Measurements from ENCODE around the gene CCDC88C. TPM values are rescaled to one million over a fixed set of nuclear protein-coding genes. Genes with fewer than 3 reads are reported as not detected.

The CCDC88C gene
- total RNA-seq, 2 donors from 2014 or later, result 4.0 to 4.4 TPM

DNA sequence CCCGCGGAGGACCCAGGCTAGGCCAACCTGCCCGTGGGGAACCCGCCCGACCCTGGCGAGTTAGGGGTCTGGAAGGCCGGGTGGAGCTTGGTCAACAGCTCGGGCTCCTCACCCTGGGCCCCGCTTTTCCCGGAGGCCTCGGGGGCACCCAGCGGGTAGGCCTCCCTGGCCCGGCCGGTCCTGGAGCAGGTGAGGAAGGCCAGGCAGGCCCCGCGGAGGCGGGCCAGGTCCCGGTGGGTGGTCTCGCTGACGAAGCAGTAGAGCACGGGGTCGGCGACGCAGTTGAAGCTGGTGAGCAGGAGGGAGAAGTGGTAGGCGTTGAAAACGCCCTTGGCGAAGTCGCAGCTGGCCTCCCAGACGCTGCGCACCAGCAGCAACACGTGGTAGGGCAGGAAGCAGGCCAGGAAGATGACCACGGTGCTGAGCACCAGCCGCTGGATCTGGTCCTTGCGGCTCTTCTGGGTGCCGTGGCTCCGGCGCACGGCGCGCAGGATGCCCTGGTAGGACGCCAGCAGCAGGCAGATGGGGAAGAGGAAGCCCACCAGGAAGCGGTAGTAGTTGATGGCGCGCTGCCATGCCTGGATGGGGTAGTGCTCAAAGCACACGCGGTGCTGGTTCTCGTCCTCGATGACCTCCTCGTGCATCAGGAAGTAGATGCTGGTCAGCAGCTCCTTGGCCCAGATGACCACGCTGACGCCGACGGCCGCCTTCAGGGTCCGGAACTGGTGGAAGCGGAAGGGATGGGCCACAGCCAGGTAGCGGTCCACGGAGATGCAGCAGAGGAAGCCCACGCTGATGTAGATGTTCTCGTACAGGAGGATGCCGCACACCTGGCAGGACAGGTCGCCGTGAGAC, 183.5 kb downstream of the CCDC88C start:
- Histone ChIP-seq H3K9me3 (no peaks in the 10 kb centered on the region), H3K27ac (no peak overlapping the region), H3K4me3 (no peak overlapping the region), H3K4me1 (no peaks in the 10 kb centered on the region), H3K27me3 (no peaks in the 10 kb centered on the region), H3K36me3 (no peaks in the 10 kb centered on the region)
- TF ChIP-seq, protein P1, sequence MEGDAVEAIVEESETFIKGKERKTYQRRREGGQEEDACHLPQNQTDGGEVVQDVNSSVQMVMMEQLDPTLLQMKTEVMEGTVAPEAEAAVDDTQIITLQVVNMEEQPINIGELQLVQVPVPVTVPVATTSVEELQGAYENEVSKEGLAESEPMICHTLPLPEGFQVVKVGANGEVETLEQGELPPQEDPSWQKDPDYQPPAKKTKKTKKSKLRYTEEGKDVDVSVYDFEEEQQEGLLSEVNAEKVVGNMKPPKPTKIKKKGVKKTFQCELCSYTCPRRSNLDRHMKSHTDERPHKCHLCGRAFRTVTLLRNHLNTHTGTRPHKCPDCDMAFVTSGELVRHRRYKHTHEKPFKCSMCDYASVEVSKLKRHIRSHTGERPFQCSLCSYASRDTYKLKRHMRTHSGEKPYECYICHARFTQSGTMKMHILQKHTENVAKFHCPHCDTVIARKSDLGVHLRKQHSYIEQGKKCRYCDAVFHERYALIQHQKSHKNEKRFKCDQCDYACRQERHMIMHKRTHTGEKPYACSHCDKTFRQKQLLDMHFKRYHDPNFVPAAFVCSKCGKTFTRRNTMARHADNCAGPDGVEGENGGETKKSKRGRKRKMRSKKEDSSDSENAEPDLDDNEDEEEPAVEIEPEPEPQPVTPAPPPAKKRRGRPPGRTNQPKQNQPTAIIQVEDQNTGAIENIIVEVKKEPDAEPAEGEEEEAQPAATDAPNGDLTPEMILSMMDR (IDR thresholded peaks at IDR 0.05), result no peak
- DNase-seq (ENCODE audit: low spot score), result no peak

DNA sequence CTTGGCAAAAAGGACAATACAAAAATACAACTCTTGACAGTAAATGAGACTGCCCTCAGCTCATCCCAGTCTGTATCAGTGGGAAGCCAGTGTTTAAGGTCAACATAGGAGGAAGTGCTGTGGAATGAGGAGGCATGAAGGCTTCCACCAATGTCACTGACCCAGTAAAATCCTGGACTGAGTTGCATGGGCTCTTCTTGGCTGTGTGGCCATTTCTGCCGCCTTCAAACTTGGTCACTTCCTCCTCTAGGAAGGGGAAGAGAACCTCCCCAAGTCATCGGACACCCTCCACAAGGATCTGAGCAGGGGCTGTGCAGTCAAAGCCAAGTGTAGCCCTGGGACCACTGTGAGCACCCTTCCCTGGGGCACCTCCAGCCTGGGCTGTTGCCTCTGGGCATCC, 185.0 kb downstream of the CCDC88C start:
- Histone ChIP-seq H3K4me1 (no peaks in the 10 kb centered on the region), H3K27me3 (no peaks in the 10 kb centered on the region), H3K36me3 (no peaks in the 10 kb centered on the region), H3K4me3 (no peak overlapping the region), H3K27ac (no peak overlapping the region), H3K9me3 (no peaks in the 10 kb centered on the region)
- TF ChIP-seq, protein P1 (IDR thresholded peaks at IDR 0.05), result no peak
- no peak for DNase-seq (ENCODE audit: low spot score)

DNA sequence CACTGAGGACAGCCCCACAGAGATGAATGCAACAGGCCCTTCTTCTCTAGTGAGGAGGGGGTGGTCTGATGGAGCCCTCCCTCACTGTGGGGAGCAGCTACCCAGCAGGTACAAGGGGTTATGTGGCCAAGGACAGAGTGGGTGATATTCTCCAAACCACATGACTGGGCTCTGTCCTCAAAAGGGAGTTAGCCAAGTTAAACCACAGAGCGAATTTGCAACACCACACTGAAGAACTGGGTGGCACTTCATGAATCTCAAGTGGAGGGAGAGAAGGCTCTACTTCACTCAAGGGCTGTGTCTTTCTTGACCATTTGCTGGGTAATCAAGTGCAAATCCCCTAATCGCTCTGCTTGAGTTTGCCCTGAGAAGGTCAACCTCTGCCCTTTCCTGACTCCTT, 185.6 kb downstream of the CCDC88C start:
- no peak overlapping the region for H3K27ac ChIP-seq
- TF ChIP-seq, protein P1 (IDR thresholded peaks at IDR 0.05), result no peak

DNA sequence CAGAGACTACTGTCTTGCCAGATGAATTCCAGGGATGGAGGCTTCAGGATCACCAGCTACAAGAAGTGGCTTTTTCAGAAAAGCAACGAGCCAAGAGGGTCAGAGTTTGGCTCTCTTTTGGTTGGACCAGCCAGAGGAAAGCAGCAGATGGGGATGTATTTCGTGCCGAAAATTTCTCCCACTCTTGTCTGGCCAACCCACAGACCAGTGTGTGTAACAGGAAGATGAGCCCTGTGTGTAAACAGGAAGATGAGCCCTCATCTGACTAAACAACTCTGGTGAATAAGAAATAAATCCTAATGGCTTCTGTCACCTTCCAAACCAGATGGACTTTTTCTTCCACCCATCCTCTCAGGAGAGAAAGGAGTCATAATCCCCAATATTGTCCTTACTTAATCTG, 186.2 kb downstream of the CCDC88C start:
- no peaks in the 10 kb centered on the region for H3K9me3 ChIP-seq
- no peak overlapping the region for H3K4me3 ChIP-seq
- TF ChIP-seq, protein P1 (IDR thresholded peaks at IDR 0.05), result no peak
- peaks cover 10% of the 10 kb centered on the region for H3K36me3 ChIP-seq
- no peak for DNase-seq (ENCODE audit: low spot score)
- no peak overlapping the region for H3K27ac ChIP-seq
- no peaks in the 10 kb centered on the region for H3K27me3 ChIP-seq
- H3K4me1 ChIP-seq, result no peaks in the 10 kb centered on the region

More for the DNA sequence above, 185.6 kb downstream of the CCDC88C start:
- Histone ChIP-seq H3K27me3 (no peaks in the 10 kb centered on the region), H3K9me3 (no peaks in the 10 kb centered on the region), H3K4me1 (no peaks in the 10 kb centered on the region), H3K36me3 (peaks cover 5% of the 10 kb centered on the region), H3K4me3 (no peak overlapping the region)
- no peak for DNase-seq (ENCODE audit: low spot score)

DNA sequence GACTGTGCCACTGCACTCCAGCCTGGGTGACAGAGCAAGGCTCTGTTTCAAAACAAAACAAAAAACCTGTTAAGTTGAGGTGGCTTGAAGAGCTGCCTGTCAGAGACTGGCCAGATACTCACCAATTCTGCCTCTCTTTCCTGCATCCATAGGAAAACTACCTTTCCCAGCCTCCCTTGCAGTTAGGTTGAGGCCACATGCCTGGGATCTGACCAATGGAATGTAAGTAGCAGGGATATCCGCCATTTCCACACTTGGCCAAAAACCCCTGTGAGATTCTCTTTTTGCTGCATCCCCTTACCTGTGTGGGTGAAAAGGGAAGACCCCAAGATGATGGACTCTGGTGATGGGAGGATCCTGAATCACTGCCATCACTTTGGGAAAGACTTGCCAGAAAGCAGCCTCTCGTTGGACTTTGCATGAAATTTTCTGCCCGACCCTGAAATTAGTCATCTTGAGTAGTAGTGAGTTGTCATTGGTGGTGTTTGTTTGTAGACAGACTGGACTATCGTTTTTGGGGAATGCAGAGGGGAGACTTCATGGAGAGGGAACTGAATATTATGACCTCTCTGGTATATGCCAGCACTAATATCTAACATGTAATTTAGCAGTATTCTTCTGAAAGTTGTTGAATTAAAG, 187.1 kb downstream of the CCDC88C start:
- no peaks in the 10 kb centered on the region for H3K27me3 ChIP-seq
- DNase-seq (ENCODE audit: low spot score), result no peak
- peaks cover 10% of the 10 kb centered on the region for H3K36me3 ChIP-seq
- no peaks in the 10 kb centered on the region for H3K9me3 ChIP-seq
- H3K4me3 ChIP-seq, result no peak overlapping the region
- TF ChIP-seq, protein P1 (IDR thresholded peaks at IDR 0.05), result no peak
- H3K4me1 ChIP-seq, result no peaks in the 10 kb centered on the region
- no peak overlapping the region for H3K27ac ChIP-seq

Data from right atrium auricular region (tissue), 2 donors.